HepG2 (cell line): Measurements from ENCODE around the gene SLC12A3. TPM values are rescaled to one million over a fixed set of nuclear protein-coding genes. Genes with fewer than 3 reads are reported as not detected.

Experiments
- ATAC-seq: fragments of 200-7000 bp; cut with Tn5 transposase; 3 replicates; pipeline ENCODE4 v1.9.1; 2020; ENCODE audit warnings: mild to moderate bottlenecking, moderate library complexity
- BruUV-seq: library from RNA; stranded (reverse); fragments of 400-500 nt; replicated peaks from 2 replicates; lab custom pipeline; 2021; lab: Mats Ljungman, UMichigan
- CTCF ChIA-PET: fragments of 300-600 bp; formaldehyde crosslinking; extraction: SDS; loops from one replicate; lab custom pipeline; 2021; ENCODE audit warnings: low total read pairs, inconsistent platforms, low intra/inter-chr PET ratio; lab: Yijun Ruan, JAX
- POLR2A ChIA-PET: fragments of 350-600 bp; sonication (Branson Sonifier 250); formaldehyde crosslinking; loops from one replicate; lab custom pipeline; 2020; ENCODE audit warnings: antibody characterized with exemption, inconsistent platforms; lab: Yijun Ruan, JAX
- DNase-seq: peaks from one replicate; pipeline ENCODE4 v3.0.0-alpha.2; 2015; ENCODE audit warnings: low spot score
- FAIRE-seq: peaks from 3 replicates; lab custom pipeline; 2011; peaks lifted over from hg19 to GRCh38; lab: Jason Lieb, UNC
- H2AFZ ChIP-seq: one replicate; pipeline ENCODE4 v1.6.1; 2011; ENCODE audit warnings: low read length, inconsistent platforms
- H3K27ac ChIP-seq: fragments of 300-600 bp; 3 replicates; pipeline ENCODE4 v1.8.0; 2011; ENCODE audit warnings: mixed run types, mild to moderate bottlenecking, mixed read lengths, low read length, inconsistent platforms; ENCODE audit not compliant: insufficient read depth; ENCODE audit errors: extremely low read length
- H3K27me3 ChIP-seq, 2 experiments: fragments of 200-600 bp in 1 of 2; 2 replicates in 1 of 2; 3 replicates in 1 of 2; pipeline versions ENCODE4 v1.6.0 to v1.8.0; 2011; ENCODE audit warnings: low read length in 2 of 2, mild to moderate bottlenecking in 2 of 2, moderate library complexity in 2 of 2, inconsistent platforms in 1 of 2; ENCODE audit not compliant: insufficient read depth in 2 of 2, control insufficient read depth in 1 of 2
- H3K36me3 ChIP-seq, 2 experiments: fragments of 200-600 bp in 1 of 2; replicated peaks in 1 of 2; 2 replicates in 1 of 2; 3 replicates in 1 of 2; pipeline versions ENCODE4 v1.5.1 to v1.8.0; 2011; ENCODE audit warnings: low read length in 2 of 2, inconsistent platforms in 1 of 2; ENCODE audit not compliant: insufficient read depth in 2 of 2, control insufficient read depth in 1 of 2
- H3K4me1 ChIP-seq: 2 replicates; pipeline ENCODE4 v1.5.1; 2012; ENCODE audit warnings: low read length, inconsistent platforms; ENCODE audit not compliant: insufficient read depth
- H3K4me2 ChIP-seq: 2 replicates; pipeline ENCODE4 v1.6.0; 2011; ENCODE audit warnings: low read depth, low read length, inconsistent platforms
- H3K4me3 ChIP-seq, 3 experiments: fragments of 200-600 bp in 1 of 3; sonication (generic), shearing (Covaris generic) in 1 of 3; replicated peaks in 1 of 3; 2 replicates each; pipeline ENCODE4 v1.5.1; 2011 to 2016; ENCODE audit warnings: low read length in 3 of 3, inconsistent platforms in 2 of 3, low read depth in 2 of 3, mild to moderate bottlenecking in 2 of 3, control low read depth in 1 of 3, mixed read lengths in 1 of 3; ENCODE audit not compliant: insufficient read depth in 1 of 3
- H3K79me2 ChIP-seq: one replicate; pipeline ENCODE4 v1.6.1; 2011; ENCODE audit warnings: low read length, inconsistent platforms; ENCODE audit not compliant: insufficient read depth
- H3K9ac ChIP-seq: 2 replicates; pipeline ENCODE4 v1.6.0; 2011; ENCODE audit warnings: mild to moderate bottlenecking, low read depth, low read length, inconsistent platforms; ENCODE audit not compliant: insufficient read depth
- H3K9me3 ChIP-seq: 2 replicates; pipeline ENCODE4 v1.5.1; 2012; ENCODE audit warnings: mild to moderate bottlenecking, low read length
- H4K20me1 ChIP-seq: 2 replicates; pipeline ENCODE4 v1.6.0; 2011; ENCODE audit warnings: inconsistent platforms, mild to moderate bottlenecking, low read length, moderate library complexity; ENCODE audit not compliant: insufficient read depth
- ARID2 ChIP-seq: sonication (generic); formaldehyde crosslinking; IDR thresholded peaks from 2 replicates; pipeline ENCODE4 v1.8.1; 2022; ENCODE audit warnings: mild to moderate bottlenecking, missing genetic modification reagents, borderline replicate concordance
- EP300 ChIP-seq, 3 experiments: sonication (generic) in 1 of 3; formaldehyde crosslinking in 1 of 3; IDR thresholded peaks; 2 replicates each; pipeline versions ENCODE4 v1.5.1 to v1.6.1; 2011 to 2020; ENCODE audit warnings: low read depth in 2 of 3, low read length in 2 of 3, borderline replicate concordance in 1 of 3, improper control_type of control experiment in 1 of 3, mild to moderate bottlenecking in 1 of 3, missing genetic modification reagents in 1 of 3, moderate library complexity in 1 of 3
- KDM1A ChIP-seq: IDR thresholded peaks from 2 replicates; pipeline ENCODE4 v1.6.1; 2016; ENCODE audit warnings: missing compliant biosample characterization
- RELA ChIP-seq: sonication (generic); formaldehyde crosslinking; IDR thresholded peaks from 2 replicates; pipeline ENCODE4 v1.4.0; 2020; ENCODE audit warnings: missing genetic modification reagents
- SPEN ChIP-seq: sonication (generic); formaldehyde crosslinking; IDR thresholded peaks from 2 replicates; pipeline ENCODE4 v1.5.1; 2020; ENCODE audit warnings: low read depth, mild to moderate bottlenecking, missing genetic modification reagents
- ZNF501 ChIP-seq: sonication (generic); formaldehyde crosslinking; IDR thresholded peaks from 2 replicates; pipeline ENCODE4 v1.5.1; 2020; ENCODE audit warnings: mild to moderate bottlenecking, moderate library complexity, missing genetic modification reagents
- ZNF567 ChIP-seq: sonication (generic); formaldehyde crosslinking; IDR thresholded peaks from 2 replicates; pipeline ENCODE4 v1.8.1; 2023; ENCODE audit warnings: mild to moderate bottlenecking, missing genetic modification reagents, borderline replicate concordance
- WGBS: methylation state at CpG from one replicate; pipeline ENCODE4 v1.1.6; 2017; ENCODE audit warnings: low lambda C conversion rate; 5-methylcytosine and 5-hydroxymethylcytosine counted together
- in situ Hi-C: cut with HindIII; loops from 2 replicates; pipeline ENCODE4 v1.10.0; 2017; ENCODE audit warnings: low pct_unique_long_range_greater_than_20kb; ENCODE audit not compliant: extremely low pct_ligation_motif_present
- intact Hi-C: fragments of 100-400 bp; cut with micrococcal nuclease; formaldehyde crosslinking; loops from one replicate; pipeline ENCODE4 v1.10.0; 2022; ENCODE audit not compliant: unreplicated experiment
- polyA plus RNA-seq, 8 experiments: library from polyadenylated mRNA; depleted of rRNA in 3 of 8; stranded (reverse) in 7 of 8; unstranded in 1 of 8; fragments of >200 nt; fragmentation: Illumina TruSeq in 4 of 8; extraction: Trizol in 4 of 8; gene quantifications; 2 replicates each; pipeline versions ENCODE4 v1.2.1 to v1.2.3, GENCODE V29; 2011 to 2016; ENCODE audit warnings: low read depth in 4 of 8, missing spikeins in 1 of 8, mixed read lengths in 1 of 8; ENCODE audit not compliant: insufficient read depth in 1 of 8
- total RNA-seq, 5 experiments: library from RNA; depleted of rRNA; stranded (reverse); fragments of >200 nt; fragmentation: Illumina TruSeq; extraction: Trizol; gene quantifications; 2 replicates each; pipeline ENCODE4 v1.2.3, GENCODE V29; 2016; ENCODE audit warnings: low read depth in 1 of 5
- TF ChIP-seq, protein P1 (sequence below): conservative IDR thresholded peaks from 2 replicates; pipeline ENCODE4 v1.6.1; 2018; ENCODE audit warnings: missing genetic modification reagents
- TF ChIP-seq, protein P2 (sequence below): sonication (generic); formaldehyde crosslinking; IDR thresholded peaks from 2 replicates; pipeline ENCODE4 v1.5.0; 2020; ENCODE audit warnings: mild to moderate bottlenecking, missing genetic modification reagents, borderline replicate concordance
- TF ChIP-seq, protein P3 (sequence below): sonication (generic); formaldehyde crosslinking; IDR thresholded peaks from 2 replicates; pipeline ENCODE4 v1.5.1; 2020; ENCODE audit warnings: missing genetic modification reagents, mild to moderate bottlenecking, borderline replicate concordance
- TF ChIP-seq, protein P4 (sequence below): sonication (generic); formaldehyde crosslinking; IDR thresholded peaks from 2 replicates; pipeline ENCODE4 v1.4.0; 2020; ENCODE audit warnings: missing genetic modification reagents

SLC12A3 gene
- total and polyA plus RNA-seq, 2 of the 13 experiments (the other 11 are each of a cell fraction or from before 2014, with no cell fraction given) = 6.2 TPM; not detected in 1

DNA sequence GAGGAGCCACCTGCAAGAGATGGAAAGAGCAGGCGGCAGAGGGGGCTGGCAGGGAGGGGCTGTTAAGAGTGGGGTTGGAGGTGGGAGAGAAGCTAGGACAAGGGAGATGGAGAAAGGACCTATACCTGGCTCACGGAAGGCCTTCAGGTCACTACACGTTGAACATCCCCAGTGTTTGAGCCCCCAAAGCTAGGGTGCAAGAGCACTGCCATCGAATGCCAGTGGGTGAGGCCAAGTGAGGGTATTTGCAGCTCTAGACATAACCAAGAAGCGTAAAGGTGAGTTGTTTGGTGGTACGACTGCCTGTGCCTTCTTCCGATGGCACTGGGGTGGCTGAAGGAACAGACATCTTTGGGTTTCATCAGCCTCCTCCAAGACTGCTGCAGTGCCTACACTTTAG lies 49.9 kb downstream of the SLC12A3 start:
- Histone ChIP-seq H3K79me2 (no peaks in the 10 kb centered on the region), H3K4me2 (no peak overlapping the region), H3K9me3 (no peaks in the 10 kb centered on the region), H3K4me1 (peaks cover 86% of the 10 kb centered on the region), H2AFZ (no peak overlapping the region), H3K27ac (no peak overlapping the region), H3K36me3 (no peaks in the 10 kb centered on the region), H3K4me3 (no peak overlapping the region), H3K27me3 (peaks cover 0 to 7% of the 10 kb centered on the region in 2 experiments; a peak in 2 of 5 replicates), H3K9ac (no peak overlapping the region), H4K20me1 (no peaks in the 10 kb centered on the region)
- ChIA-PET POLR2A (interaction anchor here (1.7 kb wide), 1 partner anchor 16 kb away, joined by 11 read pairs; the partner anchor contains the start of gene HERPUD1), CTCF (no interaction called here)
- WGBS = 73% methylated on average over 7 of the region's 7 CpGs
- no peak for DNase-seq
- BruUV-seq = no TSS peak
- no peak for ATAC-seq
- no peak for FAIRE-seq
- intact Hi-C loops = no loop called here
- in situ Hi-C loops = no loop called here
- no peak for TF ChIP-seq EP300 (IDR thresholded peaks at IDR 0.05; ENCODE audit: low read depth in 2 of 2, low read length in 2 of 2)
- TF ChIP-seq EP300 (CRISPR knock-in tag; IDR thresholded peaks at IDR 0.05; ENCODE audit: borderline replicate concordance) = no peak
- TF ChIP-seq, protein P1, sequence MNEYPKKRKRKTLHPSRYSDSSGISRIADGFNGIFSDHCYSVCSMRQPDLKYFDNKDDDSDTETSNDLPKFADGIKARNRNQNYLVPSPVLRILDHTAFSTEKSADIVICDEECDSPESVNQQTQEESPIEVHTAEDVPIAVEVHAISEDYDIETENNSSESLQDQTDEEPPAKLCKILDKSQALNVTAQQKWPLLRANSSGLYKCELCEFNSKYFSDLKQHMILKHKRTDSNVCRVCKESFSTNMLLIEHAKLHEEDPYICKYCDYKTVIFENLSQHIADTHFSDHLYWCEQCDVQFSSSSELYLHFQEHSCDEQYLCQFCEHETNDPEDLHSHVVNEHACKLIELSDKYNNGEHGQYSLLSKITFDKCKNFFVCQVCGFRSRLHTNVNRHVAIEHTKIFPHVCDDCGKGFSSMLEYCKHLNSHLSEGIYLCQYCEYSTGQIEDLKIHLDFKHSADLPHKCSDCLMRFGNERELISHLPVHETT (CRISPR knock-in tag) = no peak
- TF ChIP-seq, protein P2, sequence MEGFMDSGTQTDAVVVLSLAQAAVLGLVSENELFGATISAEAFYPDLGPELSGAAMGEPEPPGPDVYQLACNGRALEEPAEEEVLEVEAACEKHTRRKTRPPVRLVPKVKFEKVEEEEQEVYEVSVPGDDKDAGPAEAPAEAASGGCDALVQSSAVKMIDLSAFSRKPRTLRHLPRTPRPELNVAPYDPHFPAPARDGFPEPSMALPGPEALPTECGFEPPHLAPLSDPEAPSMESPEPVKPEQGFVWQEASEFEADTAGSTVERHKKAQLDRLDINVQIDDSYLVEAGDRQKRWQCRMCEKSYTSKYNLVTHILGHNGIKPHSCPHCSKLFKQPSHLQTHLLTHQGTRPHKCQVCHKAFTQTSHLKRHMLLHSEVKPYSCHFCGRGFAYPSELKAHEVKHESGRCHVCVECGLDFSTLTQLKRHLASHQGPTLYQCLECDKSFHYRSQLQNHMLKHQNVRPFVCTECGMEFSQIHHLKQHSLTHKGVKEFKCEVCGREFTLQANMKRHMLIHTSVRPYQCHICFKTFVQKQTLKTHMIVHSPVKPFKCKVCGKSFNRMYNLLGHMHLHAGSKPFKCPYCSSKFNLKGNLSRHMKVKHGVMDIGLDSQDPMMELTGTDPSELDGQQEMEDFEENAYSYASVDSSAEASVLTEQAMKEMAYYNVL (CRISPR knock-in tag) = no peak
- no peak for TF ChIP-seq KDM1A (CRISPR knock-in tag)
- TF ChIP-seq SPEN = no peak
- TF ChIP-seq, protein P3, sequence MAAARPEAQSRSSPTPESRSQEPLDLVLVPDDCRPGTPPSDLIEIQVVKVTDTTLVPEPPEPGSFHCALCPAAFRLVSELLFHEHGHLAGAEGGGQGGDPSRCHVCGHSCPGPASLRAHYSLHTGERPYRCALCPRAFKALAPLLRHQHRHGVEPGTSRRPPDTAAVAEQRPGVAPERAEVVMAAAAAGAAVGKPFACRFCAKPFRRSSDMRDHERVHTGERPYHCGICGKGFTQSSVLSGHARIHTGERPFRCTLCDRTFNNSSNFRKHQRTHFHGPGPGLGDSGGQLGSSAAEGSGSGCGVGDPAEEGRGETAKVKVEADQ (CRISPR knock-in tag) = no peak
- TF ChIP-seq ARID2 (CRISPR knock-in tag) = no peak
- TF ChIP-seq ZNF501 (CRISPR knock-in tag) = no peak
- TF ChIP-seq, protein P4, sequence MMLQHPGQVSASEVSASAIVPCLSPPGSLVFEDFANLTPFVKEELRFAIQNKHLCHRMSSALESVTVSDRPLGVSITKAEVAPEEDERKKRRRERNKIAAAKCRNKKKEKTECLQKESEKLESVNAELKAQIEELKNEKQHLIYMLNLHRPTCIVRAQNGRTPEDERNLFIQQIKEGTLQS (CRISPR knock-in tag) = no peak
- TF ChIP-seq ZNF567 (CRISPR knock-in tag) = no peak
- no peak for TF ChIP-seq RELA (CRISPR knock-in tag)
